Stimulated activated CD4-positive, alpha-beta T cell treated with anti-CD3 and anti-CD28 coated beads, Interleukin-15, amount 100 ng/mL, for 48 hours (primary cell): ENCODE results near the gene CAMKMT.
"Not testable (repeated sequence)": the region's sequence is repeated elsewhere in the genome, so short reads cannot be mapped to it uniquely, and the experiment has no call there.

Source experiments
- DNase-seq, 2 donors: peaks; one replicate each; pipeline ENCODE4 v3.0.0-alpha.2; 2020; ENCODE audit warnings: low read depth in 2 of 2

Gene CAMKMT

GRCh38 chr2:44550561-44550960 lies 188.8 kb downstream of the CAMKMT start:
- DNase-seq: no peak

- no peak for DNase-seq
Measured at GRCh38 chr2:44551497-44551896, 189.8 kb downstream of the CAMKMT start.

- DNase-seq: no peak
Measured at GRCh38 chr2:44553456-44553855, 191.7 kb downstream of the CAMKMT start.

GRCh38 chr2:44555700-44556099 lies 194.0 kb downstream of the CAMKMT start:
- no peak for DNase-seq

GRCh38 chr2:44559108-44559507 lies 197.4 kb downstream of the CAMKMT start:
- no peak for DNase-seq

- DNase-seq: no peak
Measured at GRCh38 chr2:44560352-44560751, 198.6 kb downstream of the CAMKMT start.

- no peak for DNase-seq
Measured at GRCh38 chr2:44560941-44561340, 199.2 kb downstream of the CAMKMT start.

- DNase-seq: no peak
Measured at GRCh38 chr2:44562737-44563136, 201.0 kb downstream of the CAMKMT start.

GRCh38 chr2:44564752-44565151 lies 203.0 kb downstream of the CAMKMT start:
- DNase-seq: no peak

GRCh38 chr2:44566059-44566458 lies 204.3 kb downstream of the CAMKMT start:
- DNase-seq: no peak

GRCh38 chr2:44569491-44569890 lies 207.7 kb downstream of the CAMKMT start:
- no peak for DNase-seq

GRCh38 chr2:44570271-44570670 lies 208.5 kb downstream of the CAMKMT start:
- DNase-seq: no peak

- no peak for DNase-seq
Measured at GRCh38 chr2:44570777-44571176, 209.0 kb downstream of the CAMKMT start.

- DNase-seq: no peak
Measured at GRCh38 chr2:44572196-44572900, 210.6 kb downstream of the CAMKMT start.

GRCh38 chr2:44573996-44574395 lies 212.2 kb downstream of the CAMKMT start:
- no peak for DNase-seq

- no peak for DNase-seq
Measured at GRCh38 chr2:44578471-44579093, 216.8 kb downstream of the CAMKMT start.

- DNase-seq: no peak
Measured at GRCh38 chr2:44579115-44579836, 217.5 kb downstream of the CAMKMT start.

GRCh38 chr2:44579837-44580230 lies 218.1 kb downstream of the CAMKMT start:
- no peak for DNase-seq

GRCh38 chr2:44580875-44581515 lies 219.2 kb downstream of the CAMKMT start:
- no peak for DNase-seq

GRCh38 chr2:44582363-44583008 lies 220.7 kb downstream of the CAMKMT start:
- no peak for DNase-seq

- DNase-seq: not testable (repeated sequence)
Measured at GRCh38 chr2:44595615-44596014, 233.9 kb downstream of the CAMKMT start.
